IMR-90 (cell line): ENCODE data around the gene LMNB1. TPM values are rescaled to one million over a fixed set of nuclear protein-coding genes. Genes with fewer than 3 reads are reported as not detected.

Experiments used
- ATAC-seq: fragments of 200-7000 bp; cut with Tn5 transposase; 2 replicates; pipeline ENCODE4 v1.9.1; 2020; ENCODE audit warnings: low read depth, mild to moderate bottlenecking, moderate library complexity
- BruUV-seq: library from RNA; stranded (reverse); fragments of 400-500 nt; replicated peaks from 2 replicates; lab custom pipeline; 2021; lab: Mats Ljungman, UMichigan
- CTCF ChIA-PET: fragments of 300-600 bp; formaldehyde crosslinking; extraction: SDS; loops from one replicate; lab custom pipeline; 2021; ENCODE audit warnings: antibody characterized with exemption; lab: Yijun Ruan, JAX
- POLR2A ChIA-PET: fragments of 300-600 bp; sonication (Branson Sonifier 250); formaldehyde crosslinking; loops from one replicate; lab custom pipeline; 2022; ENCODE audit warnings: antibody characterized with exemption; ENCODE audit not compliant: unreplicated experiment; lab: Charles Lee
- DNase-seq: peaks from one replicate; pipeline ENCODE4 v3.0.0; 2013
- H2AFZ ChIP-seq: replicated peaks from 2 replicates; pipeline ENCODE3; 2013; ENCODE audit warnings: low read length, mild to moderate bottlenecking; ENCODE audit not compliant: poor library complexity
- H2AK5ac ChIP-seq: 2 replicates; pipeline ENCODE4 v1.6.1; 2013; ENCODE audit warnings: low read depth, low read length, inconsistent platforms
- H2AK9ac ChIP-seq: replicated peaks from 2 replicates; pipeline ENCODE3; 2013; ENCODE audit warnings: mild to moderate bottlenecking, low read depth, low read length, moderate library complexity; ENCODE audit not compliant: poor library complexity
- H2BK120ac ChIP-seq: 2 replicates; pipeline ENCODE4 v1.6.1; 2013; ENCODE audit warnings: low read depth, low read length, inconsistent platforms
- H2BK15ac ChIP-seq: 3 replicates; pipeline ENCODE4 v1.6.1; 2013; ENCODE audit warnings: low read depth, low read length, inconsistent platforms
- H2BK20ac ChIP-seq: 2 replicates; pipeline ENCODE4 v1.6.1; 2013; ENCODE audit warnings: low read depth, mild to moderate bottlenecking, inconsistent platforms, low read length, moderate library complexity
- H2BK5ac ChIP-seq: 2 replicates; pipeline ENCODE4 v1.6.1; 2013; ENCODE audit warnings: mild to moderate bottlenecking, low read depth, low read length, inconsistent platforms; ENCODE audit not compliant: poor library complexity, severe bottlenecking
- H3K14ac ChIP-seq: replicated peaks from 2 replicates; pipeline ENCODE4 v1.6.1; 2013; ENCODE audit warnings: low read depth, low read length, inconsistent platforms
- H3K18ac ChIP-seq: 2 replicates; pipeline ENCODE4 v1.6.1; 2013; ENCODE audit warnings: low read depth, low read length, control low read depth
- H3K23ac ChIP-seq: 2 replicates; pipeline ENCODE4 v1.6.1; 2013; ENCODE audit warnings: low read depth, low read length, inconsistent platforms
- H3K27ac ChIP-seq: 2 replicates; pipeline ENCODE4 v1.5.1; 2013; ENCODE audit warnings: mild to moderate bottlenecking, control low read depth, low read length; ENCODE audit not compliant: insufficient read depth
- H3K27me3 ChIP-seq: 2 replicates; pipeline ENCODE4 v1.6.1; 2013; ENCODE audit warnings: low read length; ENCODE audit not compliant: control insufficient read depth, insufficient read depth
- H3K36me3 ChIP-seq: 2 replicates; pipeline ENCODE4 v1.6.1; 2013; ENCODE audit warnings: low read length, mixed read lengths; ENCODE audit not compliant: control insufficient read depth, insufficient read depth
- H3K4ac ChIP-seq: 2 replicates; pipeline ENCODE4 v1.6.1; 2013; ENCODE audit warnings: low read depth, low read length, inconsistent platforms
- H3K4me1 ChIP-seq: 2 replicates; pipeline ENCODE4 v1.6.1; 2013; ENCODE audit warnings: low read length, mixed read lengths; ENCODE audit not compliant: control insufficient read depth, insufficient read depth
- H3K4me2 ChIP-seq: 2 replicates; pipeline ENCODE4 v1.6.1; 2013; ENCODE audit warnings: low read depth, mild to moderate bottlenecking, control low read depth, low read length, moderate library complexity
- H3K4me3 ChIP-seq: 2 replicates; pipeline ENCODE4 v1.5.1; 2013; ENCODE audit warnings: low read depth, mild to moderate bottlenecking, control low read depth, low read length, moderate library complexity; ENCODE audit not compliant: insufficient read depth
- H3K56ac ChIP-seq: 2 replicates; pipeline ENCODE4 v1.6.1; 2013; ENCODE audit warnings: low read length, inconsistent platforms; ENCODE audit not compliant: insufficient read depth; ENCODE audit errors: extremely low read depth
- H3K79me1 ChIP-seq, 2 experiments: 2 replicates each; pipeline ENCODE4 v1.6.1; 2013; ENCODE audit warnings: low read length in 2 of 2, inconsistent platforms in 1 of 2, low read depth in 1 of 2
- H3K9ac ChIP-seq: 2 replicates; pipeline ENCODE4 v1.6.1; 2013; ENCODE audit warnings: low read depth, low read length, control low read depth
- H3K9me1 ChIP-seq: 2 replicates; pipeline ENCODE4 v1.6.1; 2013; ENCODE audit warnings: low read length, inconsistent platforms; ENCODE audit not compliant: insufficient read depth
- H3K9me3 ChIP-seq: 2 replicates; pipeline ENCODE4 v1.6.1; 2013; ENCODE audit warnings: low read length; ENCODE audit not compliant: control insufficient read depth, insufficient read depth
- H4K20me1 ChIP-seq: 2 replicates; pipeline ENCODE4 v1.6.1; 2013; ENCODE audit warnings: low read length, inconsistent platforms; ENCODE audit not compliant: insufficient read depth
- H4K5ac ChIP-seq: 2 replicates; pipeline ENCODE4 v1.6.1; 2013; ENCODE audit warnings: mild to moderate bottlenecking, low read depth, low read length, control low read depth
- H4K8ac ChIP-seq, 2 experiments: 2 replicates each; pipeline ENCODE4 v1.6.1; 2013; ENCODE audit warnings: low read depth in 2 of 2, low read length in 2 of 2, control low read depth in 1 of 2, inconsistent platforms in 1 of 2
- H4K91ac ChIP-seq: 2 replicates; pipeline ENCODE4 v1.6.1; 2013; ENCODE audit warnings: low read depth, low read length, inconsistent platforms; ENCODE audit not compliant: insufficient read depth
- BHLHE40 ChIP-seq: fragments of 150-350 bp; IDR thresholded peaks from 2 replicates; pipeline ENCODE4 v1.6.1; 2016; ENCODE audit warnings: mild to moderate bottlenecking, low read depth, low read length
- MAFK ChIP-seq: IDR thresholded peaks from 2 replicates; pipeline ENCODE4 v1.6.1; 2012; ENCODE audit warnings: low read depth, low read length, improper control_type of control experiment
- MAZ ChIP-seq: IDR thresholded peaks from 2 replicates; pipeline ENCODE4 v1.6.1; 2012; ENCODE audit warnings: low read depth, mild to moderate bottlenecking, low read length, improper control_type of control experiment, moderate library complexity, borderline replicate concordance
- NFE2L2 ChIP-seq: fragments of 150-350 bp; IDR thresholded peaks from 2 replicates; pipeline ENCODE4 v1.6.1; 2016; ENCODE audit warnings: low read depth, mild to moderate bottlenecking, low read length
- WGBS, 2 experiments: methylation state at CpG; one replicate each; pipeline versions ENCODE4 v1.1.5 to v1.1.7; 2013; ENCODE audit warnings: missing lambda C conversion rate in 2 of 2; ENCODE audit not compliant: insufficient read length in 1 of 2; ENCODE audit errors: extremely low coverage in 2 of 2; 5-methylcytosine and 5-hydroxymethylcytosine counted together
- dilution Hi-C: fragments of 300-500 bp; cut with HindIII; formaldehyde crosslinking; loops from one replicate; pipeline ENCODE4 v1.14.3; 2018; ENCODE audit warnings: low sequenced_read_pairs; ENCODE audit not compliant: unreplicated experiment
- in situ Hi-C: fragments of 300-500 bp; cut with MboI; formaldehyde crosslinking; loops from 3 replicates; pipeline ENCODE4 v1.14.3; 2019; ENCODE audit warnings: low sequenced_read_pairs, inconsistent platforms, mixed read lengths
- intact Hi-C: fragments of 100-400 bp; cut with micrococcal nuclease; formaldehyde crosslinking; loops from 2 replicates; pipeline ENCODE4 v1.10.0; 2022
- polyA plus RNA-seq, 3 experiments: library from polyadenylated mRNA; depleted of rRNA; stranded (reverse); fragments of >200 nt; gene quantifications; 2 replicates each; pipeline ENCODE4 v1.2.3, GENCODE V29; 2012; ENCODE audit warnings: low replicate concordance in 1 of 3
- total RNA-seq: library from RNA; depleted of rRNA; stranded (reverse); fragments of >200 nt; gene quantifications from 2 replicates; pipeline ENCODE4 v1.2.3, GENCODE V29; 2012
- TF ChIP-seq, protein P1 (sequence below): fragments of 150-350 bp; IDR thresholded peaks from 2 replicates; pipeline ENCODE4 v1.6.1; 2017; ENCODE audit warnings: mild to moderate bottlenecking, antibody characterized with exemption, low read length, low read depth
- TF ChIP-seq, protein P2 (sequence below): conservative IDR thresholded peaks from 2 replicates; pipeline ENCODE4 v1.5.1; 2012; ENCODE audit warnings: mild to moderate bottlenecking, low read depth, low read length, improper control_type of control experiment

Gene LMNB1
- total and polyA plus RNA-seq, 2 of the 4 experiments (the other 2 are of a cell fraction), result 36.0 to 53.6 TPM

DNA sequence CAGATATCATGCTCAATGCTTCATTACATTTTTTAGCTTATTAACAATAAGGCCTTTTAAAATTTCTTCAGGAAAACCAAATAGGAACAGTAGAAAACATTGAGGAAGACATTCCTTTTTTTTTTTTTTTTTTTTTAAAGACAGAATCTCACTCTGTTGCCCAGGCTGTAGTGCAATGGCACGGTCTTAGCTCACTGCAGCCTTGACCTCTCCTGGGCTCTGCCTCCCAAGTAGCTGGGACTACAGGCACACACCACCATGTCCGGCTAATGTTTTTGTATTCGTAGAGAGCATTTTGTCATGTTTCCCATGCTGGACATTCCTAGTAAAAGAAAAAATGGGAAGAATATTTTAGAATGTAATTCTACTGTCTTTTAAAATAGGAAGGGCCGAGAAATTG, 60.3 kb downstream of the LMNB1 start:
- H3K36me3 ChIP-seq, result peaks cover 3% of the 10 kb centered on the region; the same call in 1 of the 2 replicates
- H4K91ac ChIP-seq, result no peak overlapping the region
- H3K9me1 ChIP-seq, result no peaks in the 10 kb centered on the region
- H4K5ac ChIP-seq, result no peak overlapping the region
- no peak overlapping the region for H2BK120ac ChIP-seq
- no CpG with 5 or more reads among the region's 4 CpGs for WGBS, 2 experiments
- ChIA-PET CTCF (interaction anchor here (0.7 to 1.7 kb wide), 7 partner anchors 13 to 479 kb away, joined by 3 to 6 read pairs (median 4); no protein-coding TSS in a partner anchor), POLR2A (interaction anchor here (0.6 kb wide), 1 partner anchor 11 kb away, joined by 3 read pairs; no protein-coding TSS in a partner anchor)
- H3K27ac ChIP-seq, result no peak overlapping the region
- DNase-seq (no peak), ATAC-seq (no peak)
- no peak overlapping the region for H3K56ac ChIP-seq
- BruUV-seq, result no TSS peak
- no peak overlapping the region for H3K4me3 ChIP-seq
- no peaks in the 10 kb centered on the region for H3K4me1 ChIP-seq
- in situ Hi-C loops (no loop called here), intact Hi-C loops (loop anchor here (5.0 kb wide), 1 partner anchor 455 kb away; the partner anchor contains the start of gene MEGF10), dilution Hi-C loops (no loop called here)
- no peak overlapping the region for H2AK5ac ChIP-seq
- no peaks in the 10 kb centered on the region for H3K27me3 ChIP-seq
- no peak overlapping the region for H2BK15ac ChIP-seq
- no peak overlapping the region for H4K8ac ChIP-seq
- H4K20me1 ChIP-seq, result no peaks in the 10 kb centered on the region
- H3K9ac ChIP-seq, result no peak overlapping the region
- peaks cover 7 to 14% of the 10 kb centered on the region in 2 experiments; a peak in 3 of 4 replicates for H3K79me1 ChIP-seq
- H2AK9ac ChIP-seq, result no peak overlapping the region
- H3K4me2 ChIP-seq, result no peak overlapping the region
- no peak overlapping the region for H3K18ac ChIP-seq
- no peak overlapping the region for H2AFZ ChIP-seq
- no peak overlapping the region for H3K4ac ChIP-seq
- no peak overlapping the region for H2BK20ac ChIP-seq
- no peak overlapping the region for H3K23ac ChIP-seq
- no peak overlapping the region for H3K14ac ChIP-seq
- no peak overlapping the region for H2BK5ac ChIP-seq
- no peaks in the 10 kb centered on the region for H3K9me3 ChIP-seq
- TF ChIP-seq MAFK (no peak), NFE2L2 (no peak), BHLHE40 (no peak), MAZ (no peak)
- TF ChIP-seq, protein P1, sequence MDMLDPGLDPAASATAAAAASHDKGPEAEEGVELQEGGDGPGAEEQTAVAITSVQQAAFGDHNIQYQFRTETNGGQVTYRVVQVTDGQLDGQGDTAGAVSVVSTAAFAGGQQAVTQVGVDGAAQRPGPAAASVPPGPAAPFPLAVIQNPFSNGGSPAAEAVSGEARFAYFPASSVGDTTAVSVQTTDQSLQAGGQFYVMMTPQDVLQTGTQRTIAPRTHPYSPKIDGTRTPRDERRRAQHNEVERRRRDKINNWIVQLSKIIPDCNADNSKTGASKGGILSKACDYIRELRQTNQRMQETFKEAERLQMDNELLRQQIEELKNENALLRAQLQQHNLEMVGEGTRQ, result no peak
- TF ChIP-seq, protein P2, sequence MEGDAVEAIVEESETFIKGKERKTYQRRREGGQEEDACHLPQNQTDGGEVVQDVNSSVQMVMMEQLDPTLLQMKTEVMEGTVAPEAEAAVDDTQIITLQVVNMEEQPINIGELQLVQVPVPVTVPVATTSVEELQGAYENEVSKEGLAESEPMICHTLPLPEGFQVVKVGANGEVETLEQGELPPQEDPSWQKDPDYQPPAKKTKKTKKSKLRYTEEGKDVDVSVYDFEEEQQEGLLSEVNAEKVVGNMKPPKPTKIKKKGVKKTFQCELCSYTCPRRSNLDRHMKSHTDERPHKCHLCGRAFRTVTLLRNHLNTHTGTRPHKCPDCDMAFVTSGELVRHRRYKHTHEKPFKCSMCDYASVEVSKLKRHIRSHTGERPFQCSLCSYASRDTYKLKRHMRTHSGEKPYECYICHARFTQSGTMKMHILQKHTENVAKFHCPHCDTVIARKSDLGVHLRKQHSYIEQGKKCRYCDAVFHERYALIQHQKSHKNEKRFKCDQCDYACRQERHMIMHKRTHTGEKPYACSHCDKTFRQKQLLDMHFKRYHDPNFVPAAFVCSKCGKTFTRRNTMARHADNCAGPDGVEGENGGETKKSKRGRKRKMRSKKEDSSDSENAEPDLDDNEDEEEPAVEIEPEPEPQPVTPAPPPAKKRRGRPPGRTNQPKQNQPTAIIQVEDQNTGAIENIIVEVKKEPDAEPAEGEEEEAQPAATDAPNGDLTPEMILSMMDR, result no peak
